Coronary artery (tissue), 2 donors: Measurements from ENCODE around the gene COX7A2L.
A peak's percentile ranks its signal among the peaks of the same experiment; 100 is the strongest.

Source experiments
- DNase-seq: peaks from one replicate; pipeline ENCODE4 v3.0.0-alpha.2; 2017; ENCODE audit warnings: low spot score
- H3K27ac ChIP-seq, 2 donors: fragments of 200-600 bp; sonication (generic); one replicate each; pipeline ENCODE4 v1.5.1; 2016 to 2019
- H3K4me3 ChIP-seq: fragments of 200-600 bp; sonication (generic); 2 replicates; pipeline ENCODE4 v1.5.1; 2016; ENCODE audit warnings: mild to moderate bottlenecking, moderate library complexity
- CTCF ChIP-seq: fragments of 200-600 bp; sonication (generic); IDR thresholded peaks from one replicate; pipeline ENCODE4 v1.5.1; 2019; ENCODE audit warnings: antibody characterized with exemption

Gene COX7A2L

DNA sequence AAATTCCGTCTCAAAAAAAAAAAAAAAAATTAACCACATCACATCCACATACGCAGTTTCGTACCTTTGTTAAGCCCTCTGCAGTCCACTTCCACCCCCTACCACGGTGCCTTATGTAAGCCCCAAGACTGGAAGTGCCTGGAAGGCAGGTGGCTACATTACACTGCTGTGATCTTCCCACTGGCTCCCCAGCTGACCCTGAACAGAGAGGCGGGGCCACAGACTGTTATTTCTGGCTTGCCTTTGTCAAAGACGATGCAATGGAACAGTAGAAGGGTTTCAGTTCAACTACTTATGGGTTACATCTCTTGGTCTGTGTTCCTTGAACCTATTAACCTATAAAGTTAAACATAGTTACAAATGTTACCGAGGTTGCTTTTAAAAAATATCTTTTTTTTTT lies 15.7 kb upstream of the COX7A2L start:
- H3K27ac ChIP-seq = no peak overlapping the region
- H3K4me3 ChIP-seq = no peak overlapping the region
- DNase-seq = no peak
- TF ChIP-seq CTCF = no peak

DNA sequence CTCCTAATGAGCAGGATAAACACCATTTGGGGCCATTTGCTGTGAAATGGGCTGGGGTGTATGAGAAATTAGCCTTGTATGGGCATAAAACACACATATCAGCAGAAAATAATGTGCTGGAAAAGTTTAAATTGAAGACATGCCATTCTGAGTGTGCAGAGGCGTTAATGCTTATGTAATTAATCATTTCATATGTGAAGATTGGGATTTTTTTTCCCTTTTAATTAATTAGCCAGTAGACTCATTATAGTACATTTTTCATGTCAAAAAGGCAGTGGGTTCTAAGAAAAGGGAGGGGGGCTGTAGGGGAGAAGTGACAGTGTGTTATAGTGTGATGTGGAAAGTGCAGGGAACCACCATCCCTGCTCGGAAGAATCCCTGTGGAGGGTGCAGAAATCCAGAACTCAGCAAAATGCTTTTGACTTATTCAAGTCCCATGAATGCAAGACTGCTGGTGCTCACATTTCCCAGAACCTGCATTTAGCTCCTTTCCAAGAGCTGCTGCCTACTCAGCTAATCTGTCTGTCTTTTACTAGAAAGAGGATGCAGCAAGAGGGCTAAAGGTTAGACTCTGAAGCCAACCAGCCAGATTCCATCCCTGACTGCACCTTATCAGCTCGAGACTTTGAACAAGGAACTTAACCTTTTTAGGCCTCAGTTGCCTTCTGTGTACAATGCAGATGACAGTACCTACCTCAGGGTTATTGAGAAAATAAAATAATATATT lies 11.6 kb upstream of the COX7A2L start:
- no peak for TF ChIP-seq CTCF
- DNase-seq = no peak
- no peak overlapping the region for H3K27ac ChIP-seq
- H3K4me3 ChIP-seq = no peak overlapping the region

- H3K27ac ChIP-seq = no peak overlapping the region
These were observed 10.8 kb upstream of the COX7A2L start for GRCh38 chr2:42371611-42372473.

DNA sequence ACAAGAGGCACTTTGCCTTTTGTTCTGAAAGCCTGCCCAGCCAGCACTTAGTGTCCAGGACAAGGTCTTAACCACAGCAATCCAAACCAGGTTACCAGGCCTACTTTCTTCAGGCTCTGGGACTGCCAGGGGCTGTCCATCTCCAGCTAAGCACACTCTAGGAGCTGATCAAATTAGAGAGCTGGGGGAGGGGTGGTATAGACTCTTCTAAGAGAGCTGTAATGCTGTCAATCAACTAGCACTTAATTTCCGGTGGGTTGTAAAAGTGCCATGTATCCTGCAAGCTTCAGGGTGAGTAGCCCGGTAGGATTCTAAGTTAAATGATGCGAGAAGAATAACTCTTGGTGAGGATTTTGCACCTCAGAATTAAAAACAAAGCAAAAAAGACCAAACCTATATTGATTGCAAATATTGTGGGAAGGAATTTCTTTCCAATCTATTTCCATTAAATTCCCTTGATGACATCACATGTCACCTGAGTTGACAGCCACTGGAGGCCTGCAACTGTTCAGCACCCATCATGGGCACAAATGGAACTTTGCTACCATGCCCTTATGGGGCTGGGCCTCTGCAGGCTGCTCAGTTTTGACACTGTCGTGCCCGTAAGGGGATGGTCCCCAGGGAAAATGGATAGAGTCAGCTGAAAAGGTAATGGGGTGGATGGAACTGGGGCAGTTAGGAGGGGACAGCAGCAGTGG lies 8.7 kb upstream of the COX7A2L start:
- no peak for TF ChIP-seq CTCF
- Histone ChIP-seq H3K27ac (no peak overlapping the region), H3K4me3 (no peak overlapping the region)
- no peak for DNase-seq

More at GRCh38 chr2:42371611-42372473, 10.8 kb upstream of the COX7A2L start:
- no peak for DNase-seq
- TF ChIP-seq CTCF = no peak
- no peak overlapping the region for H3K4me3 ChIP-seq

DNA sequence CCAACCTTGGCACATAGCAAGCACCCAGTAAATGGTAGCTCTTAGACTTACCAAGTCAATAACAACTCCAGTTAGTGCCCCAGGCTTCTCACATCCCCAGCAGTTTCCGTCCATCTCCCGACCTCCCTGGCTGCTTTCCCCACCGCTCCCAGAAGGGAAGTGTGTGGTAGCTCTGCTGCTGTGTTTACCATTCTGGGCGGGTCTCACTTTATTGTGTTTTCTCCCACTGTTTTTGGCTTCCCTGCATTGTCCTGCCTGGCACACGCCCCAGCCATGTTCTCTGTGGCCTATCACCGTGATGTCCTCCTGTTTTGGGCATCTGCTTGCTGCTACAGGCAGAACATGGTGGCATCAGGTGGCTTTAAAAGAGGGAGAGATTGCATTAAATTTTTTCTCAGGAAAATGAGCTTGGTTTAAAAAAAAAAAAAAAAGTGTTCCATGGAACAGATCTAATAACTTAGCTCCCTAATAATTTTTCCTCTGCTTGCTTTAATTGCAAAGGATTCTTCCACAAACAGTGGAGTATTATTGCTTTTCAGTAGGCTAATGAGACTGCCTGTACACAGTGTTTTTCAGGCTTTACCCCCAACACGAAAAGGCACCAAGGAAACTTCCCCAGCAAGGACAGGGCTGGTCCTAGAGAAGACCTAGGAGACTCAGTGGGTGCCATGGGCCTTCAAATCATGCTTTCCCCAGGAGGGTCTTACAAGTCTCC lies 8.0 kb upstream of the COX7A2L start:
- H3K4me3 ChIP-seq = no peak overlapping the region
- peak overlapping the region in 1 of 2 donors; percentile 19 for H3K27ac ChIP-seq
- no peak for TF ChIP-seq CTCF
- no peak for DNase-seq

DNA sequence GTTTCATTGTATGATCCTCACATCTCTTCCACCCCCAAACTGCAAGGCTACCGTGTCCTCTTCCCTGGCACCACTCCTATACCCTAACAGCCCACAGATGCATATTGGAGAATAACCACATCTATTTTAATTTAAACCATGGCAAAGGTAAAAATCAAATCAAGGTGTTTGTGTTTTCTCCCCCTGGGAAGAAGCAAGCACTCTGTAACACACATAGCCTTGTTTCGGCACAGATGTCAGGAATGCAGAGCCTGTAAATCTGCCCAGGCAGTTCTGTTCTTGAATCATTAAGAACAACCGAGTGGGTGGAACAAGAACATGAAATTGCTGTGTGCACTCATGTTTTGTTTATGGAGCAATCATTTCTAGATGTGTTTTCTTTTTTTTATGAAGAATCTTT lies 6.8 kb upstream of the COX7A2L start:
- DNase-seq = no peak
- Histone ChIP-seq H3K27ac (no peak overlapping the region), H3K4me3 (no peak overlapping the region)
- TF ChIP-seq CTCF = no peak
